Stimulated activated CD4-positive, alpha-beta T cell treated with anti-CD3 and anti-CD28 coated beads, Interleukin-2, amount 100 ng/mL, for 4 hours (primary cell): Measurements from ENCODE around the gene RRP1B.
"Not testable (repeated sequence)": the region's sequence is repeated elsewhere in the genome, so short reads cannot be mapped to it uniquely, and the experiment has no call there.

Source experiments
- DNase-seq: peaks from one replicate; pipeline ENCODE4 v3.0.0-alpha.2; 2020; ENCODE audit warnings: low read depth

RRP1B gene

GRCh38 chr21:43643193-43643592 is 16.2 kb upstream of the RRP1B start:
- no peak for DNase-seq

- DNase-seq, result no peak
Measured at GRCh38 chr21:43644071-43644470, 15.3 kb upstream of the RRP1B start.

- no peak for DNase-seq
Measured at GRCh38 chr21:43644609-43645008, 14.8 kb upstream of the RRP1B start.

GRCh38 chr21:43645136-43645891 is 14.0 kb upstream of the RRP1B start:
- DNase-seq, result no peak

GRCh38 chr21:43645976-43646375 is 13.4 kb upstream of the RRP1B start:
- DNase-seq, result no peak

GRCh38 chr21:43646550-43647260 is 12.7 kb upstream of the RRP1B start:
- peak; percentile 79 for DNase-seq

GRCh38 chr21:43648171-43648570 is 11.2 kb upstream of the RRP1B start:
- DNase-seq, result no peak

GRCh38 chr21:43651926-43652325 is 7.4 kb upstream of the RRP1B start:
- not testable (repeated sequence) for DNase-seq

- DNase-seq, result no peak
Measured at GRCh38 chr21:43652616-43653015, 6.7 kb upstream of the RRP1B start.

- no peak for DNase-seq
Measured at GRCh38 chr21:43653626-43654025, 5.7 kb upstream of the RRP1B start.

GRCh38 chr21:43654806-43655489 is 4.4 kb upstream of the RRP1B start:
- DNase-seq, result no peak

GRCh38 chr21:43657355-43658087 is 1.8 kb upstream of the RRP1B start:
- DNase-seq, result no peak

GRCh38 chr21:43658088-43658741 is 1.1 kb upstream of the RRP1B start:
- no peak for DNase-seq

GRCh38 chr21:43658769-43659135 is 608 bp upstream of the RRP1B start:
- DNase-seq, result no peak

GRCh38 chr21:43662286-43662685 is 2.9 kb downstream of the RRP1B start:
- DNase-seq, result no peak

- DNase-seq, result no peak
Measured at GRCh38 chr21:43663033-43663432, 3.7 kb downstream of the RRP1B start.

- no peak for DNase-seq
Measured at GRCh38 chr21:43664358-43664757, 5.0 kb downstream of the RRP1B start.

- no peak for DNase-seq
Measured at GRCh38 chr21:43665879-43666278, 6.5 kb downstream of the RRP1B start.

- DNase-seq, result no peak
Measured at GRCh38 chr21:43667191-43667904, 8.0 kb downstream of the RRP1B start.

- no peak for DNase-seq
Measured at GRCh38 chr21:43669828-43670605, 10.7 kb downstream of the RRP1B start.
